Measurements from ENCODE around the gene PIP4K2A.

PIP4K2A gene

DNA sequence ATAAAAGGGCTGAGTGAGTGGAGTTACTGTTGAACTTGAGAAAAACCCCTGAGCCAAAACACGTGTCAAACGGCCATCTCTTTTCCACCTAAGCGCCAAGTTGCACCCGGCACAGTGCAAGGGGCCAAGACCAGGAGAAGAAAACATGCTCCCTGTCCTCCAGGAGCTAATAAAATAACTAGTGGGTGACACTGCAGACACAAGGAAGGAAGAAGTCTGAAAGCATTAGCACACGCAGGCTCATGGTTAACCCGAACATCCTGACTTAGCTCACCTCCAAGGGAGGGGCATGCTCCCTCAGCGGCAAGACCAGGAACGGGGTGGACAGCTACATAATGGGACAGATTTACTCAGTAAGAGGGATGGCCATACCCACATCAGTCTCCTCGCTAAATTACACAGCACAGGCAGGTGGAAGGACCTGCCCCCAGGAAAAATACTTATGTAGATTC lies 65.0 kb downstream of the PIP4K2A start:
- H3K27ac ChIP-seq, result no peak overlapping the region
- no peak for TF ChIP-seq ZFX (IDR thresholded peaks at IDR 0.05; ENCODE audit: borderline replicate concordance)
- TF ChIP-seq, protein P1, sequence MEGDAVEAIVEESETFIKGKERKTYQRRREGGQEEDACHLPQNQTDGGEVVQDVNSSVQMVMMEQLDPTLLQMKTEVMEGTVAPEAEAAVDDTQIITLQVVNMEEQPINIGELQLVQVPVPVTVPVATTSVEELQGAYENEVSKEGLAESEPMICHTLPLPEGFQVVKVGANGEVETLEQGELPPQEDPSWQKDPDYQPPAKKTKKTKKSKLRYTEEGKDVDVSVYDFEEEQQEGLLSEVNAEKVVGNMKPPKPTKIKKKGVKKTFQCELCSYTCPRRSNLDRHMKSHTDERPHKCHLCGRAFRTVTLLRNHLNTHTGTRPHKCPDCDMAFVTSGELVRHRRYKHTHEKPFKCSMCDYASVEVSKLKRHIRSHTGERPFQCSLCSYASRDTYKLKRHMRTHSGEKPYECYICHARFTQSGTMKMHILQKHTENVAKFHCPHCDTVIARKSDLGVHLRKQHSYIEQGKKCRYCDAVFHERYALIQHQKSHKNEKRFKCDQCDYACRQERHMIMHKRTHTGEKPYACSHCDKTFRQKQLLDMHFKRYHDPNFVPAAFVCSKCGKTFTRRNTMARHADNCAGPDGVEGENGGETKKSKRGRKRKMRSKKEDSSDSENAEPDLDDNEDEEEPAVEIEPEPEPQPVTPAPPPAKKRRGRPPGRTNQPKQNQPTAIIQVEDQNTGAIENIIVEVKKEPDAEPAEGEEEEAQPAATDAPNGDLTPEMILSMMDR (IDR thresholded peaks at IDR 0.05), result no peak

DNA sequence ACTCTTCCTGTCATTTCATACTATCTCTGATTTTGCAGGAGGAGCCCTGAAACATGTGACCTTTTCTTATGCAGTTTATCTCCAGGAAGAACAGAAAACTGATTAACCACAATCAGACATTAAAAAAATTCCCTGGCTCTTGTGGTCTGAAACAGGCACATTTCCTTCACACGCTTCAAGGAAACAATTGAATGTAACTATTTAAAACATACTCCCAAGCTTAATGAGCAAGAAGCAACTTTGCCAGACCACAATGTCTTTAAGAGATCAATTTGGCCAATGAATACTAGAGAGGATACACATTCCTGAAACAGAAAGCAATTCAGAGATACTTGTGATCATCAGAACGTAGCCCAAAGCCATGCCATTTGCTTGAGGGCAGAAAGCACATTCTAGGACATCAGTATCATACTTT lies 65.8 kb downstream of the PIP4K2A start:
- TF ChIP-seq ZFX (IDR thresholded peaks at IDR 0.05; ENCODE audit: borderline replicate concordance), result no peak
- TF ChIP-seq, protein P1 (IDR thresholded peaks at IDR 0.05), result no peak
- H3K27ac ChIP-seq, result no peak overlapping the region

DNA sequence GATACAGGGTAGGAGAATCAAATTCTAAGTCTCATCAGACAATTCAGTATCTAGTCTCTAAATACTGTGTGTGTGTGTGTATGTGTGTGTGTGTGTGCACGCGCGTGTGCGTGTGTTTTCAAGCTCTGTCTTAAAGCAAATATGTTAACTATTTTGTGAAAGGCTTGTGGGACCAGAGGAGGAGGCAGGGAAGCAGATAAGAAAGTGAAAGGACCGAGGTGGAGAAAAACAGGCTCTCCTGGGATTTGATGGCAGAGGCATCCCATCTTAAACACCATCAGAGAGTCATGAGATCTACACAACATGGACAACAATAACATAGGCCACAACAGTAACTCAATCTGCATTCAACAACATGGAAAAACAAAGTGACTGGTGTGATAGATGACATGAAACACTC lies 67.1 kb downstream of the PIP4K2A start:
- TF ChIP-seq ZFX (IDR thresholded peaks at IDR 0.05; ENCODE audit: borderline replicate concordance), result no peak
- TF ChIP-seq, protein P1 (IDR thresholded peaks at IDR 0.05), result no peak
- no peak overlapping the region for H3K27ac ChIP-seq

DNA sequence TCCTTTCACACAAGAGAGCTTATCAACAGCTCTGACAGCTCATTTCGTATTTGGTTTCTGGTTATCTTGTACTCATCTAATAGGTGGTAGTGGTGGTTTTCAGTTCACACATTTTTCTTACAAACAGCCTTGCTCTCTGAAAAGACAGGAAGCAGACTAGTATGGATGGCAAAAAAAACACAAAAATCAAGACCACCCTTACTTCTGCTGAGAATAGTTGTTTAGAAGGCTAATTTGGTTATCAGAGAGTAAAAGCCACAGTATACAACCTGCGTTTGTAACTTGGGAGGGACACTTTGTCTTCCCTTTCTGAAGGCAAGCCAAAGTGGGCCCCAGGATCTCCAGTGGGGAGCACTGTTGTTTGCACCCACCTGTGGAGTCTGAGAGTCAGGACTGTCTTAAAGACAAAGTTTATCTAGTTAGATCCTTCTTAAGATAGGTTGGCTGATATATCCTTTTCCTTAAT lies 68.0 kb downstream of the PIP4K2A start:
- TF ChIP-seq, protein P1 (IDR thresholded peaks at IDR 0.05), result no peak
- TF ChIP-seq ZFX (IDR thresholded peaks at IDR 0.05; ENCODE audit: borderline replicate concordance), result no peak
- H3K27ac ChIP-seq, result no peak overlapping the region

DNA sequence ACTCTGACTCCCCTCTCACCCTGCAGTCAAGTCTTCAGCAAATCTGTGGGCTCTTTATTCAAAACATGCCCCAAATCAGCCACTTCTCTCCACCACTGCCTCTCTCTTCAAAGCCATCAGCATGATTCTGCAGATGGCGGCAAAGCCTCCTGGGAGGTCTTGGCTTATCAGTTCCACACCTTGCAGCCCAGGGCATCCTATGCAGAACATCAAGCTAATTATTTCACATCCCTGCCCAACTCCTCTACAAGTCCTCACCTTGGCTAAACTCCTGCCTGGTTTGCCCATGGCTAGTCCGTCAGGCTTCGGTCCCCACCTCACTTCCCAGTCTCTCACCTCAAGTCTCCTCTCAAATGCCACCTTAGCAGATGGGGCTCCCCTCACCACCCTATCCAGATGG lies 70.2 kb downstream of the PIP4K2A start:
- no peak for TF ChIP-seq ZFX (IDR thresholded peaks at IDR 0.05; ENCODE audit: borderline replicate concordance)
- TF ChIP-seq, protein P1 (IDR thresholded peaks at IDR 0.05), result no peak
- H3K27ac ChIP-seq, result no peak overlapping the region

DNA sequence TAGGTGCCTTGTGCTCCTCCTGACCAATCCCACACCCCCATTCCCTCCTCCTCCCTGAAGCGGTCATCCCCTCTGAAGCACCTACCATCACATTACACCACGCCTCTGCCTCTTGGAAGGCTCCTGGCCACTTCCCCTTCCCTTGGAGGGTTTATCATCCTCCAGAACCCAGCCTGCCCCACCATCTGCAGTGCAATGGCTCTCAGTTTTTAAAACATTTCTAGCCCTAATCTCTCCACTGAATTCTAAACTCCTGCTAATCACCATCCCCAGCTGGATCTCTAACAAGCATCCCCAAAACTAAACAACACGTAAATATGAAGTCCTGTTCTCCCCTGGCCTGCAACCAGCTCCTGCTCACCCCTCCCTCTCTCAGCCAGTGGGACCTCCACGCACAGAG lies 70.6 kb downstream of the PIP4K2A start:
- TF ChIP-seq, protein P1 (IDR thresholded peaks at IDR 0.05), result no peak
- no peak for TF ChIP-seq ZFX (IDR thresholded peaks at IDR 0.05; ENCODE audit: borderline replicate concordance)

DNA sequence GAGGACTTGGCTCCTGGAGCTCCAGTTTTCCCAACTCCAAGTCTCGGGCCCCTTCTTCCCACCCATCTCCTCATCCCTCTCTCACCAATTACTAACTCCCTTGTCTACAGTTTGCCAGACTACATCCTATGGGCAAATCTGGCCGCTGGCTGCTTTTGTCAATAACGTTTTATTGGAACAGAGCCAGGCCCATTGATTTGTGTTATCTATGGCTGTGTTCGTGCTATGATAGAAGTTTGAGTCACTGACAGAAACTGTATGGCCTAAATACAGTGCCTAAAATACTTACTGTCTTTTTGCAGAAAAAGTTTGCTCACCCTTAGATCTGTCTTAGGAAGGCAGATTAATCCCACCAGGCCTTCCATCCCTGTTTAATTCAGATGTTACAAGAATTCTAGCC lies 71.3 kb downstream of the PIP4K2A start:
- H3K27ac ChIP-seq, result no peak overlapping the region
- no peak for TF ChIP-seq ZFX (IDR thresholded peaks at IDR 0.05; ENCODE audit: borderline replicate concordance)
- TF ChIP-seq, protein P1 (IDR thresholded peaks at IDR 0.05), result no peak

More for the DNA sequence above, 70.6 kb downstream of the PIP4K2A start:
- H3K27ac ChIP-seq, result no peak overlapping the region

Measured in 22Rv1 (cell line).